ENCODE data around the gene ZFP92.

The ZFP92 gene

GRCh38 chrX:153420851-153421599 lies 9.8 kb downstream of the ZFP92 start:
- Histone ChIP-seq H2BK120ac (ENCODE audit: insufficient read depth, low read length, poor library complexity) (no peak overlapping the region), H3K14ac (ENCODE audit: low read length) (no peak overlapping the region), H3K4me3 (ENCODE audit: low read depth, low read length) (no peak overlapping the region), H3K79me2 (ENCODE audit: control insufficient read depth, insufficient read depth, low read length, poor library complexity) (no peaks in the 10 kb centered on the region), H3K4ac (ENCODE audit: low read depth, low read length) (no peak overlapping the region), H3K27me3 (ENCODE audit: insufficient read depth, low read length) (no peaks in the 10 kb centered on the region), H3K36me3 (ENCODE audit: control insufficient read depth in 1 of 2, insufficient read depth in 2 of 2, low read length in 2 of 2) (no peaks in the 10 kb centered on the region), H2BK5ac (ENCODE audit: low read depth, low read length, poor library complexity) (no peak overlapping the region), H3K79me1 (ENCODE audit: low read length) (no peaks in the 10 kb centered on the region), H3K4me1 (ENCODE audit: control insufficient read depth in 1 of 2, insufficient read depth in 2 of 2, low read length in 2 of 2) (peaks cover 0 to 4% of the 10 kb centered on the region in 2 experiments), H2AK5ac (ENCODE audit: low read length) (no peak overlapping the region), H3K23ac (ENCODE audit: low read length) (no peak overlapping the region), H2AFZ (ENCODE audit: insufficient read depth, low read length, poor library complexity) (no peak overlapping the region), H4K91ac (ENCODE audit: low read depth, low read length) (no peak overlapping the region), H3K9me3 (ENCODE audit: insufficient read depth, low read depth, low read length) (no peaks in the 10 kb centered on the region), H4K12ac (ENCODE audit: low read depth, low read length) (no peak overlapping the region), H3K27ac (ENCODE audit: low read depth, low read length) (no peak overlapping the region), H2BK12ac (ENCODE audit: low read length) (no peak overlapping the region), H3K9ac (ENCODE audit: low read length) (no peak overlapping the region), H3K4me2 (ENCODE audit: low read length) (no peak overlapping the region), H4K8ac (ENCODE audit: low read depth, low read length) (no peak overlapping the region), H3K18ac (ENCODE audit: low read length) (no peak overlapping the region)
- DNase-seq: no peak
- no CpG with 5 or more reads among the region's 91 CpGs for WGBS (ENCODE audit: extremely low coverage, insufficient coverage, insufficient read length)

- Histone ChIP-seq H2BK120ac (ENCODE audit: insufficient read depth, low read length, poor library complexity) (no peak overlapping the region), H4K8ac (ENCODE audit: low read depth, low read length) (no peak overlapping the region), H3K79me1 (ENCODE audit: low read length) (no peaks in the 10 kb centered on the region), H3K23ac (ENCODE audit: low read length) (no peak overlapping the region), H4K12ac (ENCODE audit: low read depth, low read length) (no peak overlapping the region), H3K9ac (ENCODE audit: low read length) (no peak overlapping the region), H3K27ac (ENCODE audit: low read depth, low read length) (no peak overlapping the region), H3K27me3 (ENCODE audit: insufficient read depth, low read length) (no peaks in the 10 kb centered on the region), H3K36me3 (ENCODE audit: control insufficient read depth in 1 of 2, insufficient read depth in 2 of 2, low read length in 2 of 2) (no peaks in the 10 kb centered on the region), H2AK5ac (ENCODE audit: low read length) (no peak overlapping the region), H3K4ac (ENCODE audit: low read depth, low read length) (no peak overlapping the region), H2BK12ac (ENCODE audit: low read length) (no peak overlapping the region), H4K91ac (ENCODE audit: low read depth, low read length) (no peak overlapping the region), H3K79me2 (ENCODE audit: control insufficient read depth, insufficient read depth, low read length, poor library complexity) (no peaks in the 10 kb centered on the region), H2BK5ac (ENCODE audit: low read depth, low read length, poor library complexity) (no peak overlapping the region), H3K9me3 (ENCODE audit: insufficient read depth, low read depth, low read length) (no peaks in the 10 kb centered on the region), H2AFZ (ENCODE audit: insufficient read depth, low read length, poor library complexity) (no peak overlapping the region), H3K4me2 (ENCODE audit: low read length) (no peak overlapping the region), H3K14ac (ENCODE audit: low read length) (no peak overlapping the region), H3K18ac (ENCODE audit: low read length) (no peak overlapping the region), H3K4me1 (ENCODE audit: control insufficient read depth in 1 of 2, insufficient read depth in 2 of 2, low read length in 2 of 2) (peaks cover 0 to 4% of the 10 kb centered on the region in 2 experiments), H3K4me3 (ENCODE audit: low read depth, low read length) (no peak overlapping the region)
- DNase-seq: no peak
- WGBS (ENCODE audit: extremely low coverage, insufficient coverage, insufficient read length): no CpG with 5 or more reads among the region's 18 CpGs
These were observed 10.6 kb downstream of the ZFP92 start for GRCh38 chrX:153421856-153422255.

- H3K14ac ChIP-seq (ENCODE audit: low read length): no peak overlapping the region
- no peak overlapping the region for H3K27ac ChIP-seq (ENCODE audit: low read depth, low read length)
- no peak overlapping the region for H3K23ac ChIP-seq (ENCODE audit: low read length)
- no peak overlapping the region for H4K91ac ChIP-seq (ENCODE audit: low read depth, low read length)
- no peak overlapping the region for H2BK120ac ChIP-seq (ENCODE audit: insufficient read depth, low read length, poor library complexity)
- no peak overlapping the region for H3K4ac ChIP-seq (ENCODE audit: low read depth, low read length)
- H3K9ac ChIP-seq (ENCODE audit: low read length): no peak overlapping the region
- no peaks in the 10 kb centered on the region for H3K27me3 ChIP-seq (ENCODE audit: insufficient read depth, low read length)
- no peaks in the 10 kb centered on the region for H3K36me3 ChIP-seq (ENCODE audit: control insufficient read depth in 1 of 2, insufficient read depth in 2 of 2, low read length in 2 of 2)
- H2AFZ ChIP-seq (ENCODE audit: insufficient read depth, low read length, poor library complexity): no peak overlapping the region
- H3K4me1 ChIP-seq (ENCODE audit: control insufficient read depth in 1 of 2, insufficient read depth in 2 of 2, low read length in 2 of 2): peaks cover 0 to 4% of the 10 kb centered on the region in 2 experiments
- no peak overlapping the region for H3K18ac ChIP-seq (ENCODE audit: low read length)
- H3K79me1 ChIP-seq (ENCODE audit: low read length): no peaks in the 10 kb centered on the region
- no CpG with 5 or more reads among the region's 8 CpGs for WGBS (ENCODE audit: extremely low coverage, insufficient coverage, insufficient read length)
- no peak overlapping the region for H2BK12ac ChIP-seq (ENCODE audit: low read length)
- H4K8ac ChIP-seq (ENCODE audit: low read depth, low read length): no peak overlapping the region
- no peak overlapping the region for H3K4me3 ChIP-seq (ENCODE audit: low read depth, low read length)
- H3K9me3 ChIP-seq (ENCODE audit: insufficient read depth, low read depth, low read length): no peaks in the 10 kb centered on the region
- no peak overlapping the region for H2BK5ac ChIP-seq (ENCODE audit: low read depth, low read length, poor library complexity)
- no peak for DNase-seq
- no peak overlapping the region for H4K12ac ChIP-seq (ENCODE audit: low read depth, low read length)
- no peak overlapping the region for H2AK5ac ChIP-seq (ENCODE audit: low read length)
- H3K79me2 ChIP-seq (ENCODE audit: control insufficient read depth, insufficient read depth, low read length, poor library complexity): no peaks in the 10 kb centered on the region
- no peak overlapping the region for H3K4me2 ChIP-seq (ENCODE audit: low read length)
These were observed 12.4 kb downstream of the ZFP92 start for GRCh38 chrX:153423652-153424051.

- no peaks in the 10 kb centered on the region for H3K36me3 ChIP-seq (ENCODE audit: control insufficient read depth in 1 of 2, insufficient read depth in 2 of 2, low read length in 2 of 2)
- H3K27ac ChIP-seq (ENCODE audit: low read depth, low read length): no peak overlapping the region
- no peak overlapping the region for H4K91ac ChIP-seq (ENCODE audit: low read depth, low read length)
- H3K18ac ChIP-seq (ENCODE audit: low read length): no peak overlapping the region
- H2AFZ ChIP-seq (ENCODE audit: insufficient read depth, low read length, poor library complexity): no peak overlapping the region
- no peak overlapping the region for H3K14ac ChIP-seq (ENCODE audit: low read length)
- H3K4me2 ChIP-seq (ENCODE audit: low read length): no peak overlapping the region
- H3K4me1 ChIP-seq (ENCODE audit: control insufficient read depth in 1 of 2, insufficient read depth in 2 of 2, low read length in 2 of 2): peaks cover 0 to 4% of the 10 kb centered on the region in 2 experiments
- no CpG with 5 or more reads among the region's 3 CpGs for WGBS (ENCODE audit: extremely low coverage, insufficient coverage, insufficient read length)
- no peak overlapping the region for H2AK5ac ChIP-seq (ENCODE audit: low read length)
- no peak for DNase-seq
- no peaks in the 10 kb centered on the region for H3K79me1 ChIP-seq (ENCODE audit: low read length)
- no peak overlapping the region for H4K12ac ChIP-seq (ENCODE audit: low read depth, low read length)
- H3K23ac ChIP-seq (ENCODE audit: low read length): no peak overlapping the region
- no peaks in the 10 kb centered on the region for H3K79me2 ChIP-seq (ENCODE audit: control insufficient read depth, insufficient read depth, low read length, poor library complexity)
- no peak overlapping the region for H4K8ac ChIP-seq (ENCODE audit: low read depth, low read length)
- no peak overlapping the region for H2BK12ac ChIP-seq (ENCODE audit: low read length)
- no peak overlapping the region for H3K4me3 ChIP-seq (ENCODE audit: low read depth, low read length)
- no peaks in the 10 kb centered on the region for H3K27me3 ChIP-seq (ENCODE audit: insufficient read depth, low read length)
- no peak overlapping the region for H3K9ac ChIP-seq (ENCODE audit: low read length)
- H2BK5ac ChIP-seq (ENCODE audit: low read depth, low read length, poor library complexity): no peak overlapping the region
- H2BK120ac ChIP-seq (ENCODE audit: insufficient read depth, low read length, poor library complexity): no peak overlapping the region
- H3K9me3 ChIP-seq (ENCODE audit: insufficient read depth, low read depth, low read length): no peaks in the 10 kb centered on the region
- no peak overlapping the region for H3K4ac ChIP-seq (ENCODE audit: low read depth, low read length)
These were observed 14.9 kb downstream of the ZFP92 start for GRCh38 chrX:153426204-153426603.
